HG03097 (cell line): ENCODE data around the gene NCAPG2.

Experiments used
- ATAC-seq: cut with Tn5 transposase; IDR thresholded peaks from one replicate; pipeline ENCODE4 v1.9.1; 2021; ENCODE audit not compliant: unreplicated experiment, low FRiP score

The NCAPG2 gene, protein sequence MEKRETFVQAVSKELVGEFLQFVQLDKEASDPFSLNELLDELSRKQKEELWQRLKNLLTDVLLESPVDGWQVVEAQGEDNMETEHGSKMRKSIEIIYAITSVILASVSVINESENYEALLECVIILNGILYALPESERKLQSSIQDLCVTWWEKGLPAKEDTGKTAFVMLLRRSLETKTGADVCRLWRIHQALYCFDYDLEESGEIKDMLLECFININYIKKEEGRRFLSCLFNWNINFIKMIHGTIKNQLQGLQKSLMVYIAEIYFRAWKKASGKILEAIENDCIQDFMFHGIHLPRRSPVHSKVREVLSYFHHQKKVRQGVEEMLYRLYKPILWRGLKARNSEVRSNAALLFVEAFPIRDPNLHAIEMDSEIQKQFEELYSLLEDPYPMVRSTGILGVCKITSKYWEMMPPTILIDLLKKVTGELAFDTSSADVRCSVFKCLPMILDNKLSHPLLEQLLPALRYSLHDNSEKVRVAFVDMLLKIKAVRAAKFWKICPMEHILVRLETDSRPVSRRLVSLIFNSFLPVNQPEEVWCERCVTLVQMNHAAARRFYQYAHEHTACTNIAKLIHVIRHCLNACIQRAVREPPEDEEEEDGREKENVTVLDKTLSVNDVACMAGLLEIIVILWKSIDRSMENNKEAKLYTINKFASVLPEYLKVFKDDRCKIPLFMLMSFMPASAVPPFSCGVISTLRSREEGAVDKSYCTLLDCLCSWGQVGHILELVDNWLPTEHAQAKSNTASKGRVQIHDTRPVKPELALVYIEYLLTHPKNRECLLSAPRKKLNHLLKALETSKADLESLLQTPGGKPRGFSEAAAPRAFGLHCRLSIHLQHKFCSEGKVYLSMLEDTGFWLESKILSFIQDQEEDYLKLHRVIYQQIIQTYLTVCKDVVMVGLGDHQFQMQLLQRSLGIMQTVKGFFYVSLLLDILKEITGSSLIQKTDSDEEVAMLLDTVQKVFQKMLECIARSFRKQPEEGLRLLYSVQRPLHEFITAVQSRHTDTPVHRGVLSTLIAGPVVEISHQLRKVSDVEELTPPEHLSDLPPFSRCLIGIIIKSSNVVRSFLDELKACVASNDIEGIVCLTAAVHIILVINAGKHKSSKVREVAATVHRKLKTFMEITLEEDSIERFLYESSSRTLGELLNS

DNA sequence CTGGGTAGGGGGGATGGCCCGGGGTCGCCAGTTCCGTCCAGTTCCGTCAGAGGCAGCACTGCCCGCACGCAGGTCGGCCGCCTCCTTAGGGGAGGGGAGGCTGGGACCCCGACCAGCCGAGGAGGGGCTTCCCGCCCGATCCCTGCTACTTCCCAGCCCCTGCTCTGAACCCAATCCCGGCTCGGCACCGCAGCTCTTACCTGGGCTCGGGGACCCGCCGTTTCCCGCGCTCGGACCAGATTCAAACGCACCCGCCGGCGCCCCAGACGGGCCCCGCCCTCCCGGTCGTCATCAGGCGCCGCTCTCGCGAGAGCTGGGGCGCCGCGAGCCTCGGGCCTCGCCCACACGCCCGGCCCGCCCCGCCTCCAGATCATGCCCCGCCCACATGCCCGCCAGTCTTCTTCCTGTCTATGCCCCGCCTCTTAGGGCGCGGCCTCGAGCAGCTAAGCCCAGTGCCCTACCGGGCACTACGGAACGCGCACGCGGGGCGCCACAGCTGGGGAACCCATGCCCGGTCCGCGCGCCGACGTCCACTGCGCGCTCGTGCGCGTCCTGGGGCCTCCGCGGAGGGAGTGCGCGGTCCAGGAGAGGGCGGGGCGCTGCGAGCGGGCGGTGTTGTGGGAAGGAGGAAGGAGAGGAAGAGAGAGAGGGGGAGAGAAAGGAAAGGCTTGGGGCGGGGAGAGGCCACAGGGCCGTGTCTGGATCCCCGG is at the start of gene NCAPG2:
Gene NCAPG2 (minus strand): TSS at position 281 of the 710 bp plus-strand sequence. CDS start 2,905 bp downstream, outside the sequence.
- ATAC-seq = peak; percentile 99

DNA sequence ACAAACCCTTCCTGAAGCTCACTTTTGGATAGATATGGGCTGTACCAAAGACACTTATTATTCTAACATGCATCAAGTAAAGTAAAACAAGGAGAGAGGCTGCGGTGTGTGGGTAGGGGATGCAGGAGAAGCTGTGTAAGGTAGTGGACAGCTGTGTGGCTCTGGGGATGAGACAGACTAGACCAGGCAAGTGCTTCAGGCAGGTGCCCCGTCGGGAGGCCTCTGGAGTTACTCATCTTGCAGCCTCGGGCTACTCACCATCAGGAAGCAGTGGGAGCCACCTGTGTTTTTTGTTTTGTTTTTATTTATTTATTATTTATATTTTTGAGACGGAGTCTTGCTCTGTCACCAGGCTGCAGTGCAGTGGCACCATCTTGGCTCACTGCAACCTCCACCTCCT is 49.3 kb upstream of the NCAPG2 start:
- ATAC-seq = no peak

- ATAC-seq = no peak
Observed at GRCh38 chr7:158751751-158752150, 47.1 kb upstream of the NCAPG2 start.

DNA sequence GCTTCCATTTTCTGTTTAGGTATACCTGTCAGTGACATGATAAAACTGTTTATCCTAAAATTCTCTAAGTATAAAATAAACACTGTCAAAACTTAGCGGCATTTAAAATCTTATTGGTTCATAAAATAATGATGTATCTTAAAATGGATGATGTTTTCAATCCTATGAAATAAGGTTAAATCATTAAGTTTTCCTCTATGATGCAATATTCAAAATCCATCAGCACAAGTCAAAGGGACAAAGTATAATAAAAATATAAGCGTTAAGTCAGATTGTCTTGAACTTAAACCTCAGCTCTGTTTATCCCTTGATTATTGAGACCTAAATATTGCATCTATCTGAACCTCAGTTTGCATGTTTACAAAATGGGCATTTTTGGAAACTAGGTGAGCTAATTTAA is 46.6 kb upstream of the NCAPG2 start:
- ATAC-seq = no peak

DNA sequence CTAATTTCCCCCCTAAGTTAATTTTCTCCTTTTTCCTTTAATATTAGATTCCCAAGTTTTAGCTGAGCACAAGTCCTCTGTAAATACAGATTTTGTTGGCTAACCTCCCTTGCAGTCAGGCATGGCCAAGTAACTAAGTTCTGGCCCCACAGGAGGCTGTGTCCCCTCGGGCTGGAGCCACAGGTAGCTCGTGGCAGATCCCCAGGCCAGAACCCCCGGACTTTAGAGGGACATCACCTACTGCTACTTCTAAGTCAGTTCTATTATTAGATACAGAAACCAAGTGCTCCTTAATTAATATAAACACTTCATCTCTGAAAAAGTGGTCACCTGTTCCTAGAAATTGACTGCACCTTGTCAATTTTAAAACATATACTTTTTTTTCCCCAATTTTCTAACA is 46.1 kb upstream of the NCAPG2 start:
- no peak for ATAC-seq

DNA sequence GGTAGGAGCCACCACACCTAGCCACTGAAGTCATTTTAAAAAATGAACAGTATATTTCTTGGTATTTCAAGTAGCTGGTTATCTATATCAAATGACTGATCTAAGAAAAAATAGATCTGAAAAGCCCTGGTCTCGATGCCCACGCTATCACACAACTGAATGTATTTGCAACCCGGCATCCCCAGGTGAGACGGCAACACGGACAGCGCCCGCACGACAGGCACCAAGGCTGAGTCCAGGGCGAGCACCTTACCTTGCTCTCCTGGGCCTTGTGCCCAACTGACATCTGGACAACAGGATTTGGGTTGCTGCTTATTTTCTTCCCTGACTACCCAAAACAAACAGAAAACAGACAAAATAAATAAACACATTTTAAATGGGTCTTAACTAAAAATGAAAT is 44.8 kb upstream of the NCAPG2 start:
- no peak for ATAC-seq

- ATAC-seq = no peak
Observed at GRCh38 chr7:158748335-158748734, 43.7 kb upstream of the NCAPG2 start.

GRCh38 chr7:158747408-158747807 is 42.8 kb upstream of the NCAPG2 start:
- ATAC-seq = no peak

GRCh38 chr7:158746957-158747356 is 42.4 kb upstream of the NCAPG2 start:
- no peak for ATAC-seq

DNA sequence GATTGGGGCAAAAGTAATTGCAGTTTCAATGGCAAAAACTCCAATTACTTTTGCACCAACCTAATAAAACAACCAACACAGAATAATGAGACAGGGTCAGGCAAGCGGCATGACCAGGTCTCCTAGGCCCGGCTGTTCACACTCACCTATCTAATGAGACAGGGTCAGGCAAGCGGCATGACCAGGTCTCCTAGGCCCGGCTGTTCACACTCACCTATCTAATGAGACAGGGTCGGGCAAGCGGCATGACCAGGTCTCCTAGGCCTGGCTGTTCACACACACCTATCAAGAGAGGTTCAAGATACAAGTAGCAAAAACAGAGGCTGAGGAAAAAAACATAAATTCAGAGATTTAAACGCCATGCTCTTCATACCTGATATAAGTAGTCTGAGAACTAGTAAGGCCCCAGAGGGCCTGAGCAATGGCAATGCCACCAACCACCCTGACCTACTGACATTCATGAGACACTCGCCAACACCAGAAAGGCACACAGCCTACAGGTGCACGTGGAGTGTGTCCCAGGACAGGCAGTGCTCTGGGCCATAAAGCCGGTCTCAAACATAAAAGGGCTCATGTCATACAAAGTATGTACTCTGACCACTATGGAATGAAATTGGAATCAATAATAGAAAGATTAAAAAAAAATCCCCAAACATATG is 40.6 kb upstream of the NCAPG2 start:
- ATAC-seq = no peak

DNA sequence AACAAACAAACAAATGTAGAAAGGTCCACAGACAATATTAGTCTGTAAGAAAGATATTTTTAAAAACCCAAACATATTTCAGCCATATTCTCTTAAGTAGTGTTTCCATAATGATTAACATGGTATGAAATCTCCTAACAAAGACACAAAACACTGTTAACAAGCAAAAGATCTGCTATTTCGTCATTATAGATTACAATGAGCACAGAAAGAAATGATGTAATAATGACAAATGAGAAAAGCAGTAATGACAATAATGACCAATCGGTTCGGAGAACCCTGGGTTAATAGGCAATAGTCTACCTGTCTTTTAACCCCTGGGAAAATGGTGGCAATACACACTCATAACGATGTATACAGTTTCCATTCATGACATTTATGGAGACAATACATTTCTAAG is 39.5 kb upstream of the NCAPG2 start:
- ATAC-seq = no peak

DNA sequence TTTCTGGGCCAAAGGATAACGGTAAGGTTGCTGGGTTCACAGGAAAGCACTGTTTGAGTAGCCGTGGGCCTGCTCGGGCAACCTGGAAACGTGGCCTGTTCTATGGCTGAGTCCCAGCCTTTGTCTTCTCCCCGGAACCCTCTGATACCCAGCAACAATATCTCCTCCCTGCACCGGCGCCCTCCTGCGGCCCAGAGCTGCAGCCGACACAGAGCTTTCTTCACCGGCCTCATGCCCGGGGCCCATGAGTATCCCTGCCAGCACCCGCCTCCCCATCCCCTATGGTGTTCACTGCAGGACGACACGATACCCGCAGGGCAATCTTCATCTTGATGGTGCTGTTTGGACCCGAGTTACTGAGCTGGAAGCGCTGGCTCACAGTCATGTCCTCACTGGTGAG is 38.6 kb upstream of the NCAPG2 start:
- no peak for ATAC-seq

DNA sequence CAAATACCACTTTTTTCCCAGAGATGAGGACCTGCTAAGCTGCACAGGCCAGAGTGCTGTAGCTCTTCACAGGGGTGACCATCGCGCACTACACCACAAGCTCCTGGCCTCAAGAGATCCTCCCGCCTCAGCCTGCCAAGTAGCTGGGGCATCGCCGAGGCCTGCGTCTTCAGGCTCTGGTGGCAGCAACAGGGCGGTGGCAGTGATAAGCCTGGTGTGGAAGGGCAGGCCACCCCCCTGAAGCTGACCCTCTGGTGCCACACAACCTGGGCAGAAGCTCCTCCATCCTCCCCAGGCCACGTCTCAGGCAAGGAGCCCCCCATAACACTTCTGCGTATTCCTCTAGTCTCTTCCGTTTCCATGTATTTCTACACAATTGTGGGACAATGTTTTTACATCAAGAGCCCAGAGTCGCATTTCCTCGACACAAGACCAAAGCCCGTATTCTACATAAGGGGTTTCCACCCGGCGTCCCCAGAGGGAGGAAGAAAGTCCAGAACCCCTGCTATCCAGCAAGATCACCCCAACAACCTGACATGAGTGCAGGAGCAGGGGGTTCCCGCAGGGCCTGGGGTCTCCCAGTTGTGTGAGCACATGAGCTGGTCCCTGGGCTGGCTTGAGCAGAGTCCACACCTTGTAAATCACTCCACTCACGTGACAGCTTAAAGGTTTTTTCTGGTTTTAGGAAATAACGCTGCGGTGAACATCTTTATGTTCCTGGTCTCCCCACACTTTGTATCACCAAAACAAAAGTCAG is 37.6 kb upstream of the NCAPG2 start:
- ATAC-seq = no peak

DNA sequence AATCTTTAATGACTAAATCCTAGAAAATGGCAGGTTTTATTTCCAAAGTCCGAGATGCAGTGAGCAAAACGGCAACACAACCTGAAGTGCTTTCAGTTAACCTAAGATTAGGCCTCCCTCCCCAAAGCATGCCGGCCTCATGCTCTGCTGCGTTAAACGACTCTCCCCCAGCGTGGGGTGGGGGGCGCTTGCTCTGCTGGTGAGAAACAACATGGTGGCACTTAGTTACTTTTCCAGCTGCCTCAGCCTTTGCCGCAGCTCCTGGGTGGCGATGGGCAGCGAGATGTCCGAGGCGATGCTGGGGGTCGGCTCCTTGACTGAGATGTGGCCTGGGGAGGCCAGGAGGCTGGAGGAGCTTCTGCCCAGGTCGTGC is 36.7 kb upstream of the NCAPG2 start:
- no peak for ATAC-seq

- no peak for ATAC-seq
Observed at GRCh38 chr7:158740657-158741293, 36.2 kb upstream of the NCAPG2 start.

- no peak for ATAC-seq
Observed at GRCh38 chr7:158740013-158740656, 35.5 kb upstream of the NCAPG2 start.

DNA sequence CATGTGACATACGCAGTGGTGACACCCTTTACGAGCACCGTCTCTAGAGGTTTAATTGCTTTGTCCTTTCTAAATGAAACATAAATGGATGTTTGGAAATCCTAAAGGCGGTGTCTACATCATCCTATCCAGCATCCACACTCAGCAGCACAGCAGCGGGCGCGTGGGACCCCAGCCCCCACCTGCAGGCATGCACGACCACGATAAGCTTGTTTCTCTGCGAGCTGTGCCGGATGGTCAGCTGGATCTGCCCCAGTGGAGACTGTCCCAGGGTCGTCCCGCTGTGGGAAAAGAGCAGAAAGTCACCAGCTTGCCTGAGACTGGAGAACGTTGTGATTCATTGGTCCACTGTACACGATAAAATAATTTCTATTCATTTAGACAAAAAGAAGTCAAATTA is 34.2 kb upstream of the NCAPG2 start:
- no peak for ATAC-seq

DNA sequence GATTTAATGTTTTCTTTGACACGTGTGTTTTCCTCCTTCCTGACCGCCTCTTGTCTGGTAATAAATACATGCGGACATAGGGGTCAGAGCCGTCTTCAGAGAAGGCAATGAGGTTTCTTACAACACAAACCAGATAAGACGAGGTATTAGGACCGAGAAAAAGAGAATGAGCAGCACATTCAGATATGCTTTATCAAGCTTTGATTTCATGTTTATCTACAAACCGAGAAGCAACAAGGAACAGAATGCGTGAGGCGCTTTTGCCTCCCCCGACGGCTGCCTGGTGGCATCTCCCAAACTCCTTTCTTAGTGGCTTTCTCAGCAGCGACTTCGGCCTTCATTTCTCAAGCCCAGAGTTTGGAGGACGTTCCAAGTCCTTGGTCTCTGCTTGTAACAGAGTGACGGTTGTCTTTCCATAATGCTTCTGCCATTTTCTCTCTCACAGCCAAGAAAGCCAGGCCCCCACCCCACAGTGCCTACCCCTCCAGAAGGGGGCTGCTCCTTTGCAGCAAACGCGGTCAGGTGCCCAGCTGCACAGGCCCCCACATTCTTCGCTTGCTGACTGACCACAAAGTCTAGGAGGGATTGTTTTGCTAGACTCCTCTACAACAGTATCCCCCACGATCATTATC is 32.6 kb upstream of the NCAPG2 start:
- ATAC-seq = no peak
